HG03558 (cell line): ENCODE measurements around the gene ASB17.
"Not testable (repeated sequence)": the region's sequence is repeated elsewhere in the genome, so short reads cannot be mapped to it uniquely, and the experiment has no call there.

Experiments used
- ATAC-seq: cut with Tn5 transposase; IDR thresholded peaks from one replicate; pipeline ENCODE4 v1.9.1; 2021; ENCODE audit warnings: moderate number of reproducible peaks; ENCODE audit not compliant: unreplicated experiment; ENCODE audit errors: extremely low read depth

ASB17 gene

GRCh38 chr1:75932304-75932703 is at the start of gene ASB17:
ASB17 (minus strand) TSS chr1:75932404; CDS start chr1:75932291, 113 bp downstream.
- no peak for ATAC-seq

- no peak for ATAC-seq
These were observed 49.0 kb upstream of the ASB17 start for GRCh38 chr1:75980972-75981897.

- ATAC-seq = no peak
These were observed 38.4 kb upstream of the ASB17 start for GRCh38 chr1:75970631-75971030.

- no peak for ATAC-seq
These were observed 37.3 kb upstream of the ASB17 start for GRCh38 chr1:75969550-75969949.

- ATAC-seq = no peak
These were observed 35.5 kb upstream of the ASB17 start for GRCh38 chr1:75967719-75968118.

- ATAC-seq = no peak
These were observed 32.7 kb upstream of the ASB17 start for GRCh38 chr1:75964760-75965408.

GRCh38 chr1:75964110-75964759 is 32.0 kb upstream of the ASB17 start:
- ATAC-seq = not testable (repeated sequence)

- ATAC-seq = no peak
These were observed 22.4 kb upstream of the ASB17 start for GRCh38 chr1:75954586-75954985.

- no peak for ATAC-seq
These were observed 21.3 kb upstream of the ASB17 start for GRCh38 chr1:75953461-75953860.

- no peak for ATAC-seq
These were observed 19.8 kb upstream of the ASB17 start for GRCh38 chr1:75952016-75952415.

- no peak for ATAC-seq
These were observed 18.0 kb upstream of the ASB17 start for GRCh38 chr1:75950176-75950575.

- ATAC-seq = not testable (repeated sequence)
These were observed 10.8 kb upstream of the ASB17 start for GRCh38 chr1:75943037-75943436.

- no peak for ATAC-seq
These were observed 4.8 kb upstream of the ASB17 start for GRCh38 chr1:75937034-75937433.

- ATAC-seq = no peak
These were observed 9.5 kb downstream of the ASB17 start for GRCh38 chr1:75922698-75923097.

- ATAC-seq = no peak
These were observed 15.4 kb downstream of the ASB17 start for GRCh38 chr1:75916834-75917233.

GRCh38 chr1:75908717-75909152 is 23.5 kb downstream of the ASB17 start:
- ATAC-seq = no peak

- ATAC-seq = no peak
These were observed 30.8 kb downstream of the ASB17 start for GRCh38 chr1:75901371-75901770.

- no peak for ATAC-seq
These were observed 47.8 kb downstream of the ASB17 start for GRCh38 chr1:75884437-75884836.

- no peak for ATAC-seq
These were observed 52.2 kb downstream of the ASB17 start for GRCh38 chr1:75879985-75880384.

GRCh38 chr1:75870951-75871350 is 61.3 kb downstream of the ASB17 start:
- ATAC-seq = no peak
